ENCODE data around the gene ARHGAP33. TPM values are rescaled to one million over a fixed set of nuclear protein-coding genes. Genes with fewer than 3 reads are reported as not detected.

The ARHGAP33 gene
- total RNA-seq, 1 experiment from 2014 or later = 39.6 TPM

- DNase-seq (ENCODE audit: low spot score) = no peak
- Histone ChIP-seq H3K4me1 (ENCODE audit: insufficient read depth, low read length, poor library complexity, severe bottlenecking) (peaks cover 13% of the 10 kb centered on the region), H3K27ac (ENCODE audit: low read depth, low read length, poor library complexity, severe bottlenecking) (no peak overlapping the region), H3K9me3 (ENCODE audit: low read depth, low read length, poor library complexity, severe bottlenecking) (no peaks in the 10 kb centered on the region), H3K36me3 (ENCODE audit: insufficient read depth, low read length, poor library complexity, severe bottlenecking) (peaks cover 22% of the 10 kb centered on the region), H3K4me3 (ENCODE audit: low read depth, low read length, poor library complexity, severe bottlenecking) (no peak overlapping the region), H3K27me3 (replicated peaks; ENCODE audit: insufficient read depth, low read depth, low read length, poor library complexity) (no peaks in the 10 kb centered on the region)
- BruUV-seq (replicated peaks) = no TSS peak
- POLR2A ChIA-PET (ENCODE audit: low non-redundant PET) = no interaction called here
- TF ChIP-seq EZH2 (IDR thresholded peaks at IDR 0.05; ENCODE audit: borderline replicate concordance, low read depth, low read length, poor library complexity, severe bottlenecking) (no peak), CTCF (conservative IDR thresholded peaks at IDR 0.05; ENCODE audit: low read depth, low read length) (no peak)
- intact Hi-C loops (cut with micrococcal nuclease; ENCODE audit: unreplicated experiment) = no loop called here
- CTCF ChIA-PET = no interaction called here
Observed at GRCh38 chr19:35777086-35777841, 1.9 kb downstream of the ARHGAP33 start.

GRCh38 chr19:35777961-35778360 is 2.6 kb downstream of the ARHGAP33 start:
- H3K36me3 ChIP-seq (ENCODE audit: insufficient read depth, low read length, poor library complexity, severe bottlenecking) = peaks cover 28% of the 10 kb centered on the region
- ChIA-PET POLR2A (ENCODE audit: low non-redundant PET) (no interaction called here), CTCF (interaction anchor here (0.6 kb wide), 1 partner anchor 444 kb away, joined by 5 read pairs; no protein-coding TSS in a partner anchor)
- no peak for DNase-seq (ENCODE audit: low spot score)
- BruUV-seq (replicated peaks) = no TSS peak
- H3K9me3 ChIP-seq (ENCODE audit: low read depth, low read length, poor library complexity, severe bottlenecking) = no peaks in the 10 kb centered on the region
- H3K27ac ChIP-seq (ENCODE audit: low read depth, low read length, poor library complexity, severe bottlenecking) = no peak overlapping the region
- H3K4me1 ChIP-seq (ENCODE audit: insufficient read depth, low read length, poor library complexity, severe bottlenecking) = peaks cover 13% of the 10 kb centered on the region
- intact Hi-C loops (cut with micrococcal nuclease; ENCODE audit: unreplicated experiment) = no loop called here
- no peak for TF ChIP-seq CTCF (conservative IDR thresholded peaks at IDR 0.05; ENCODE audit: low read depth, low read length)
- TF ChIP-seq EZH2 (IDR thresholded peaks at IDR 0.05; ENCODE audit: borderline replicate concordance, low read depth, low read length, poor library complexity, severe bottlenecking) = no peak
- no peaks in the 10 kb centered on the region for H3K27me3 ChIP-seq (replicated peaks; ENCODE audit: insufficient read depth, low read depth, low read length, poor library complexity)
- no peak overlapping the region for H3K4me3 ChIP-seq (ENCODE audit: low read depth, low read length, poor library complexity, severe bottlenecking)

- DNase-seq (ENCODE audit: low spot score) = no peak
- H3K9me3 ChIP-seq (ENCODE audit: low read depth, low read length, poor library complexity, severe bottlenecking) = no peaks in the 10 kb centered on the region
- no peak overlapping the region for H3K4me3 ChIP-seq (ENCODE audit: low read depth, low read length, poor library complexity, severe bottlenecking)
- ChIA-PET CTCF (no interaction called here), POLR2A (ENCODE audit: low non-redundant PET) (no interaction called here)
- no TSS peak for BruUV-seq (replicated peaks)
- H3K36me3 ChIP-seq (ENCODE audit: insufficient read depth, low read length, poor library complexity, severe bottlenecking) = peaks cover 30% of the 10 kb centered on the region
- no peak overlapping the region for H3K27ac ChIP-seq (ENCODE audit: low read depth, low read length, poor library complexity, severe bottlenecking)
- no peaks in the 10 kb centered on the region for H3K27me3 ChIP-seq (replicated peaks; ENCODE audit: insufficient read depth, low read depth, low read length, poor library complexity)
- intact Hi-C loops (cut with micrococcal nuclease; ENCODE audit: unreplicated experiment) = no loop called here
- TF ChIP-seq EZH2 (IDR thresholded peaks at IDR 0.05; ENCODE audit: borderline replicate concordance, low read depth, low read length, poor library complexity, severe bottlenecking) (no peak), CTCF (conservative IDR thresholded peaks at IDR 0.05; ENCODE audit: low read depth, low read length) (no peak)
- H3K4me1 ChIP-seq (ENCODE audit: insufficient read depth, low read length, poor library complexity, severe bottlenecking) = peaks cover 13% of the 10 kb centered on the region
Observed at GRCh38 chr19:35779033-35779432, 3.7 kb downstream of the ARHGAP33 start.

All from A673 (cell line).